Measurements from ENCODE around the gene FLT4. TPM values are rescaled to one million over a fixed set of nuclear protein-coding genes. Genes with fewer than 3 reads are reported as not detected.

Gene FLT4
- total and polyA plus RNA-seq, 2 experiments from 2014 or later, result 3.4 to 13.8 TPM

- TF ChIP-seq CTCF (conservative IDR thresholded peaks at IDR 0.05; ENCODE audit: low read depth in 2 of 2) (no peak), NANOG (IDR thresholded peaks at IDR 0.05; ENCODE audit: borderline replicate concordance) (no peak), EZH2phosphoT487 (IDR thresholded peaks at IDR 0.05; ENCODE audit: unreplicated experiment) (no peak), JUNB (IDR thresholded peaks at IDR 0.05; ENCODE audit: unreplicated experiment) (no peak), ZNF114 (CRISPR knock-in tag; IDR thresholded peaks at IDR 0.05) (no peak), CREB1 (CRISPR knock-in tag; IDR thresholded peaks at IDR 0.05; ENCODE audit: low read depth) (no peak), STAT1 (IDR thresholded peaks at IDR 0.05; ENCODE audit: unreplicated experiment) (no peak)
- TF ChIP-seq, protein P1, sequence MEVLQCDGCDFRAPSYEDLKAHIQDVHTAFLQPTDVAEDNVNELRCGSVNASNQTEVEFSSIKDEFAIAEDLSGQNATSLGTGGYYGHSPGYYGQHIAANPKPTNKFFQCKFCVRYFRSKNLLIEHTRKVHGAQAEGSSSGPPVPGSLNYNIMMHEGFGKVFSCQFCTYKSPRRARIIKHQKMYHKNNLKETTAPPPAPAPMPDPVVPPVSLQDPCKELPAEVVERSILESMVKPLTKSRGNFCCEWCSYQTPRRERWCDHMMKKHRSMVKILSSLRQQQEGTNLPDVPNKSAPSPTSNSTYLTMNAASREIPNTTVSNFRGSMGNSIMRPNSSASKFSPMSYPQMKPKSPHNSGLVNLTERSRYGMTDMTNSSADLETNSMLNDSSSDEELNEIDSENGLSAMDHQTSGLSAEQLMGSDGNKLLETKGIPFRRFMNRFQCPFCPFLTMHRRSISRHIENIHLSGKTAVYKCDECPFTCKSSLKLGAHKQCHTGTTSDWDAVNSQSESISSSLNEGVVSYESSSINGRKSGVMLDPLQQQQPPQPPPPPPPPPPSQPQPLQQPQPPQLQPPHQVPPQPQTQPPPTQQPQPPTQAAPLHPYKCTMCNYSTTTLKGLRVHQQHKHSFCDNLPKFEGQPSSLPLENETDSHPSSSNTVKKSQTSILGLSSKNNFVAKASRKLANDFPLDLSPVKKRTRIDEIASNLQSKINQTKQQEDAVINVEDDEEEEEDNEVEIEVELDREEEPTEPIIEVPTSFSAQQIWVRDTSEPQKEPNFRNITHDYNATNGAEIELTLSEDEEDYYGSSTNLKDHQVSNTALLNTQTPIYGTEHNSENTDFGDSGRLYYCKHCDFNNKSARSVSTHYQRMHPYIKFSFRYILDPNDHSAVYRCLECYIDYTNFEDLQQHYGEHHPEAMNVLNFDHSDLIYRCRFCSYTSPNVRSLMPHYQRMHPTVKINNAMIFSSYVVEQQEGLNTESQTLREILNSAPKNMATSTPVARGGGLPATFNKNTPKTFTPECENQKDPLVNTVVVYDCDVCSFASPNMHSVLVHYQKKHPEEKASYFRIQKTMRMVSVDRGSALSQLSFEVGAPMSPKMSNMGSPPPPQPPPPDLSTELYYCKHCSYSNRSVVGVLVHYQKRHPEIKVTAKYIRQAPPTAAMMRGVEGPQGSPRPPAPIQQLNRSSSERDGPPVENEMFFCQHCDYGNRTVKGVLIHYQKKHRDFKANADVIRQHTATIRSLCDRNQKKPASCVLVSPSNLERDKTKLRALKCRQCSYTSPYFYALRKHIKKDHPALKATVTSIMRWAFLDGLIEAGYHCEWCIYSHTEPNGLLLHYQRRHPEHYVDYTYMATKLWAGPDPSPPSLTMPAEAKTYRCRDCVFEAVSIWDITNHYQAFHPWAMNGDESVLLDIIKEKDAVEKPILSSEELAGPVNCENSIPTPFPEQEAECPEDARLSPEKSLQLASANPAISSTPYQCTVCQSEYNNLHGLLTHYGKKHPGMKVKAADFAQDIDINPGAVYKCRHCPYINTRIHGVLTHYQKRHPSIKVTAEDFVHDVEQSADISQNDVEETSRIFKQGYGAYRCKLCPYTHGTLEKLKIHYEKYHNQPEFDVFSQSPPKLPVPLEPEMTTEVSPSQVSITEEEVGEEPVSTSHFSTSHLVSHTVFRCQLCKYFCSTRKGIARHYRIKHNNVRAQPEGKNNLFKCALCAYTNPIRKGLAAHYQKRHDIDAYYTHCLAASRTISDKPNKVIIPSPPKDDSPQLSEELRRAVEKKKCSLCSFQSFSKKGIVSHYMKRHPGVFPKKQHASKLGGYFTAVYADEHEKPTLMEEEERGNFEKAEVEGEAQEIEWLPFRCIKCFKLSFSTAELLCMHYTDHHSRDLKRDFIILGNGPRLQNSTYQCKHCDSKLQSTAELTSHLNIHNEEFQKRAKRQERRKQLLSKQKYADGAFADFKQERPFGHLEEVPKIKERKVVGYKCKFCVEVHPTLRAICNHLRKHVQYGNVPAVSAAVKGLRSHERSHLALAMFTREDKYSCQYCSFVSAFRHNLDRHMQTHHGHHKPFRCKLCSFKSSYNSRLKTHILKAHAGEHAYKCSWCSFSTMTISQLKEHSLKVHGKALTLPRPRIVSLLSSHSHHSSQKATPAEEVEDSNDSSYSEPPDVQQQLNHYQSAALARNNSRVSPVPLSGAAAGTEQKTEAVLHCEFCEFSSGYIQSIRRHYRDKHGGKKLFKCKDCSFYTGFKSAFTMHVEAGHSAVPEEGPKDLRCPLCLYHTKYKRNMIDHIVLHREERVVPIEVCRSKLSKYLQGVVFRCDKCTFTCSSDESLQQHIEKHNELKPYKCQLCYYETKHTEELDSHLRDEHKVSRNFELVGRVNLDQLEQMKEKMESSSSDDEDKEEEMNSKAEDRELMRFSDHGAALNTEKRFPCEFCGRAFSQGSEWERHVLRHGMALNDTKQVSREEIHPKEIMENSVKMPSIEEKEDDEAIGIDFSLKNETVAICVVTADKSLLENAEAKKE (CRISPR knock-in tag; IDR thresholded peaks at IDR 0.05), result no peak
Observed at GRCh38 chr5:180620014-180620413, 29.4 kb downstream of the FLT4 start (continued).

DNA sequence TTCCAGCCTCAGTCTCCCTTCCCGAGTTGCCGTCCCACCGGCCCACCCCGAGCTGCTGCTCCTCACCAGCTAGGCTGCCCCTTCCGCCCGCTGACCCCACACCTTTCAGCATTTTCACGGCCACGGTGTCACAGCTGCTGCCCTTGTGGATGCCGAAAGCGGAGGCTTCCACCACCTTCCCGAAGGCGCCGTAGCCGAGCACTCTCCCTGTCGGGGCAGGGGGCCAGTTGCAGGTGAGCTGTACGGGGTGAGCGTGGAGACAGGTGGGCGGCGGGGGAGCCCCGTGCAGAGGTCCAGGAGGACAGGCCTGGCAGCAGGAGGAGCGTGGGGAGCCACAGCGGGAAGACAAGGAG, 29.9 kb downstream of the FLT4 start:
- H3K4me3 Mint-ChIP-seq, result peak overlapping the region; percentile 57
- peak; percentile 12 for ATAC-seq
- H3K27ac ChIP-seq (ENCODE audit: low read depth), result no peak overlapping the region

More for the DNA sequence above, 29.9 kb downstream of the FLT4 start:
- H3K4me3 ChIP-seq, result peak overlapping the region; percentile 71
- no peaks in the 10 kb centered on the region for H3K79me2 ChIP-seq (replicated peaks; ENCODE audit: insufficient read depth)
- H3K36me3 ChIP-seq (ENCODE audit: insufficient read depth), result no peaks in the 10 kb centered on the region
- Mint-ChIP-seq H3K36me3 (ENCODE audit: low read depth) (peaks cover 3% of the 10 kb centered on the region; the same call in 1 of the 3 replicates), H3K27me3 (ENCODE audit: insufficient read depth, low read depth, poor library complexity) (peaks cover 12% of the 10 kb centered on the region), H3K4me1 (peaks cover 5% of the 10 kb centered on the region; the same call in 2 of the 3 replicates), H3K9me3 (no peaks in the 10 kb centered on the region; the same call in 2 of the 3 replicates), H3K27ac (no peak overlapping the region)
- no peaks in the 10 kb centered on the region for H3K4me1 ChIP-seq (ENCODE audit: insufficient read depth)
- H3F3A ChIP-seq (replicated peaks; ENCODE audit: low read depth), result no peaks in the 10 kb centered on the region
- H3K4me2 ChIP-seq, result peak overlapping the region; percentile 87
- H4K20me1 ChIP-seq (replicated peaks; ENCODE audit: insufficient read depth), result no peaks in the 10 kb centered on the region
- peaks cover 9% of the 10 kb centered on the region; the same call in 1 of the 2 replicates for H3K27me3 ChIP-seq (ENCODE audit: insufficient read depth)
- H2AFZ ChIP-seq, result peak overlapping the region; percentile 87; the same call in 1 of the 2 replicates
- no peaks in the 10 kb centered on the region for H3K9me2 ChIP-seq (ENCODE audit: insufficient read depth)
- DNase-seq (ENCODE audit: low spot score), result no peak
- no peak for TF ChIP-seq NANOG (IDR thresholded peaks at IDR 0.05; ENCODE audit: borderline replicate concordance)
- TF ChIP-seq, protein P2, sequence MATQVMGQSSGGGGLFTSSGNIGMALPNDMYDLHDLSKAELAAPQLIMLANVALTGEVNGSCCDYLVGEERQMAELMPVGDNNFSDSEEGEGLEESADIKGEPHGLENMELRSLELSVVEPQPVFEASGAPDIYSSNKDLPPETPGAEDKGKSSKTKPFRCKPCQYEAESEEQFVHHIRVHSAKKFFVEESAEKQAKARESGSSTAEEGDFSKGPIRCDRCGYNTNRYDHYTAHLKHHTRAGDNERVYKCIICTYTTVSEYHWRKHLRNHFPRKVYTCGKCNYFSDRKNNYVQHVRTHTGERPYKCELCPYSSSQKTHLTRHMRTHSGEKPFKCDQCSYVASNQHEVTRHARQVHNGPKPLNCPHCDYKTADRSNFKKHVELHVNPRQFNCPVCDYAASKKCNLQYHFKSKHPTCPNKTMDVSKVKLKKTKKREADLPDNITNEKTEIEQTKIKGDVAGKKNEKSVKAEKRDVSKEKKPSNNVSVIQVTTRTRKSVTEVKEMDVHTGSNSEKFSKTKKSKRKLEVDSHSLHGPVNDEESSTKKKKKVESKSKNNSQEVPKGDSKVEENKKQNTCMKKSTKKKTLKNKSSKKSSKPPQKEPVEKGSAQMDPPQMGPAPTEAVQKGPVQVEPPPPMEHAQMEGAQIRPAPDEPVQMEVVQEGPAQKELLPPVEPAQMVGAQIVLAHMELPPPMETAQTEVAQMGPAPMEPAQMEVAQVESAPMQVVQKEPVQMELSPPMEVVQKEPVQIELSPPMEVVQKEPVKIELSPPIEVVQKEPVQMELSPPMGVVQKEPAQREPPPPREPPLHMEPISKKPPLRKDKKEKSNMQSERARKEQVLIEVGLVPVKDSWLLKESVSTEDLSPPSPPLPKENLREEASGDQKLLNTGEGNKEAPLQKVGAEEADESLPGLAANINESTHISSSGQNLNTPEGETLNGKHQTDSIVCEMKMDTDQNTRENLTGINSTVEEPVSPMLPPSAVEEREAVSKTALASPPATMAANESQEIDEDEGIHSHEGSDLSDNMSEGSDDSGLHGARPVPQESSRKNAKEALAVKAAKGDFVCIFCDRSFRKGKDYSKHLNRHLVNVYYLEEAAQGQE (IDR thresholded peaks at IDR 0.05; ENCODE audit: unreplicated experiment), result no peak
